IMR-90 (cell line): ENCODE data around the gene HDAC6.

Experiments
- CHD1 ChIP-seq: IDR thresholded peaks from 2 replicates; pipeline ENCODE4 v1.6.1; 2012; ENCODE audit warnings: low read depth, low read length, improper control_type of control experiment
- CTCF ChIP-seq: conservative IDR thresholded peaks from 2 replicates; pipeline ENCODE4 v1.5.1; 2012; ENCODE audit warnings: mild to moderate bottlenecking, low read depth, low read length, improper control_type of control experiment
- POLR2A ChIP-seq: IDR thresholded peaks from 2 replicates; pipeline ENCODE4 v1.6.1; 2012; ENCODE audit warnings: mild to moderate bottlenecking, low read depth, low read length
- RAD21 ChIP-seq: IDR thresholded peaks from 2 replicates; pipeline ENCODE4 v1.6.1; 2012; ENCODE audit warnings: low read length, improper control_type of control experiment
- SMC3 ChIP-seq: fragments of 150-350 bp; IDR thresholded peaks from 2 replicates; pipeline ENCODE4 v1.6.1; 2016; ENCODE audit warnings: low read depth, mild to moderate bottlenecking, antibody characterized with exemption, low read length, moderate library complexity

- TF ChIP-seq CTCF (no peak), POLR2A (no peak), RAD21 (no peak), SMC3 (no peak), CHD1 (no peak)
Measured at GRCh38 chrX:48814722-48815121, 12.9 kb downstream of the HDAC6 start.
